Spinal cord (tissue), 10 donors: ENCODE data around the gene YEATS4. TPM values are rescaled to one million over a fixed set of nuclear protein-coding genes. Genes with fewer than 3 reads are reported as not detected.

Experiments used
- DNase-seq, 6 donors: peaks; one replicate each; pipeline versions ENCODE4 v3.0.0 to v3.0.0-alpha.2; 2013 to 2015; ENCODE audit warnings: low spot score in 6 of 6, low read depth in 4 of 6
- H3K27ac ChIP-seq: one replicate; pipeline ENCODE4 v1.5.1; 2013; ENCODE audit warnings: low read depth, low read length, control low read depth
- H3K27me3 ChIP-seq: one replicate; pipeline ENCODE4 v1.6.1; 2013; ENCODE audit warnings: low read length; ENCODE audit not compliant: control insufficient read depth, insufficient read depth
- H3K36me3 ChIP-seq: one replicate; pipeline ENCODE4 v1.6.1; 2013; ENCODE audit warnings: low read length; ENCODE audit not compliant: control insufficient read depth, insufficient read depth
- H3K4me1 ChIP-seq: one replicate; pipeline ENCODE4 v1.6.1; 2013; ENCODE audit warnings: low read length; ENCODE audit not compliant: control insufficient read depth, insufficient read depth
- H3K4me3 ChIP-seq: one replicate; pipeline ENCODE4 v1.5.1; 2013; ENCODE audit warnings: low read depth, low read length, control low read depth
- H3K9me3 ChIP-seq: one replicate; pipeline ENCODE4 v1.6.1; 2013; ENCODE audit warnings: low read length; ENCODE audit not compliant: control insufficient read depth, insufficient read depth
- WGBS: methylation state at CpG from one replicate; pipeline ENCODE4 v1.1.5; 2013; ENCODE audit warnings: missing lambda C conversion rate; ENCODE audit not compliant: insufficient coverage; 5-methylcytosine and 5-hydroxymethylcytosine counted together
- polyA plus RNA-seq, 2 donors: library from polyadenylated mRNA; unstranded; fragments of 120-200 nt; gene quantifications; one replicate each; pipeline ENCODE4 v1.2.1, GENCODE V29; 2013; ENCODE audit not compliant: insufficient read length in 2 of 2
- total RNA-seq, 2 donors: library from RNA; depleted of rRNA in 1 of 2; stranded (reverse); fragments of 120-200 nt in 1 of 2; fragments of >200 nt in 1 of 2; gene quantifications; one replicate each; pipeline versions ENCODE4 v1.2.3 to v1.2.4, GENCODE V29; 2013 to 2014
- donor health status: healthy.

The YEATS4 gene
- total and polyA plus RNA-seq, 4 donors: 21.7 to 29.8 (median 27.4) TPM

DNA sequence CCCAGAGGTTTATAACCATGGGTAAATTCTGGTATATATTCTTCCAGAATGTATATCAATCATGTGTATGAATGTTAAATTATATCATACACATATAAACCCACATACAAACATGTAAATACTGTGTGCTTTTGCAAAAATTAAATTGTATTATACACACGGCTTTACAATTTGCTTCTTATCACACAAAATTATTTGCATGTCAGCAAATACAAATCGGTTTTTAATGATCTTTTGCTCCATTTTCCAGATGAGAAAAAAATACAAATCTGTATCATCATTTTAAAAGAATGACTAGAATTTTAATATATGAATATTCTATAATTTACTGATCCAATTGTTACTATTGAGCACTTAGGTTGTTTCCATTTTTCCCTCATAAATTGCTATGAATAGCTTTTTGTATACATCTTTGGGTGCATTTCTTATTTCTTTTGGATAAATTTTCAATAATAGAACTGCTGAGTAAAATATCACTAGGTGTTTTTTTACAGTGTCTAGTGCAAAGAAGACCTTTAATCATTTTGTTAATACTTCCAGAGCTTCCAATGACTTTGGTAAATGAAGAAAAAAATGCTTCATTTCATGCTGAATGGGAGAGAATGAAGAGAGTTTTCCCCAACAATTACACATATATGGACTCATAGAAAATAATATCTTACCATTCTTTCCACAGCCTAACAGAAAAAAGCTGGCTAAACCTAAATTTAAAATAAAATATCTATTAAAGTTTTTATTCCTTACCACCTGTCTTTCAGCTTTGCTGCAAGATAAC is 7.9 kb upstream of the YEATS4 start:
- no peak overlapping the region for H3K4me3 ChIP-seq

GRCh38 chr12:69352904-69353303 is 6.6 kb upstream of the YEATS4 start:
- no CpG with 5 or more reads among the region's 5 CpGs for WGBS
- Histone ChIP-seq H3K36me3 (no peaks in the 10 kb centered on the region), H3K27ac (no peak overlapping the region), H3K4me1 (no peaks in the 10 kb centered on the region), H3K4me3 (no peak overlapping the region), H3K9me3 (no peaks in the 10 kb centered on the region), H3K27me3 (no peaks in the 10 kb centered on the region)
- DNase-seq: no peak

More for the DNA sequence above, 7.9 kb upstream of the YEATS4 start:
- DNase-seq: no peak
- H3K27ac ChIP-seq: no peak overlapping the region
- H3K27me3 ChIP-seq: no peaks in the 10 kb centered on the region
- no peaks in the 10 kb centered on the region for H3K36me3 ChIP-seq
- H3K9me3 ChIP-seq: no peaks in the 10 kb centered on the region
- no CpG with 5 or more reads among the region's 2 CpGs for WGBS
- no peaks in the 10 kb centered on the region for H3K4me1 ChIP-seq

GRCh38 chr12:69354172-69354555 is 5.4 kb upstream of the YEATS4 start:
- no peaks in the 10 kb centered on the region for H3K27me3 ChIP-seq
- H3K9me3 ChIP-seq: no peaks in the 10 kb centered on the region
- no peaks in the 10 kb centered on the region for H3K36me3 ChIP-seq
- H3K4me3 ChIP-seq: no peak overlapping the region
- no peak for DNase-seq
- no peaks in the 10 kb centered on the region for H3K4me1 ChIP-seq
- H3K27ac ChIP-seq: no peak overlapping the region
- no CpG with 5 or more reads among the region's 1 CpG for WGBS

DNA sequence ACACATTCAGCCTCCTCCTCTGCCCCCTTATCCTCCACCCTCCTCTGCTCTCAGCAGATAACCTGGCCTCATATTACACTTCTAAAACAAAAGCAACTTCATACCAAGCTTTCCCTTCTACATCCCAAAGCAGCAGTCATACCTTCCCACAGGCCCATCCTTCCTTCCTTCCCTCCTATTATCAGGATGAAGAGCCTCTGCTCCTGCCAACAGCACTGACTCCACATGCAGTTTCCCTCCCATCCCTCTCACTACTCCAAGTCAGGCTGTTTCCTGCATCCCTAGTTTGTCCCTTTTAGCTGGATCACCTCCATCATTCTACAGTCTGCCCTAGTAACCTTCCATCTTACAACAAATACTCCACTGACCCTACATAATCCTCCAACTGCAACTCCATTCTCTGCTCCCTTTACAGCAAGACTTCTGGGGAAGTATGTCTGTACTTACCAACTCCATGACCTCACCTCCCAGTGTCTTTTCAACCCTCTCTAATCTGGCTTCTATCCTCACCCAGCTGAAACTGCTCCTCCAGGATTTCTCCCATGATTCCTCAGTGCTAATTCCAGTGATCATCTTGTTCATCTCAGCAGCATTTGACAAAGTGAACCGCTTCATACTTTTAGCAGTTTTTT is 4.9 kb upstream of the YEATS4 start:
- no peaks in the 10 kb centered on the region for H3K27me3 ChIP-seq
- H3K27ac ChIP-seq: no peak overlapping the region
- peak in 1 of 6 donors; percentile 13 for DNase-seq
- no peaks in the 10 kb centered on the region for H3K4me1 ChIP-seq
- H3K36me3 ChIP-seq: no peaks in the 10 kb centered on the region
- no peak overlapping the region for H3K4me3 ChIP-seq
- H3K9me3 ChIP-seq: no peaks in the 10 kb centered on the region
- 100% methylated on average over 1 of the region's 1 CpG for WGBS

DNA sequence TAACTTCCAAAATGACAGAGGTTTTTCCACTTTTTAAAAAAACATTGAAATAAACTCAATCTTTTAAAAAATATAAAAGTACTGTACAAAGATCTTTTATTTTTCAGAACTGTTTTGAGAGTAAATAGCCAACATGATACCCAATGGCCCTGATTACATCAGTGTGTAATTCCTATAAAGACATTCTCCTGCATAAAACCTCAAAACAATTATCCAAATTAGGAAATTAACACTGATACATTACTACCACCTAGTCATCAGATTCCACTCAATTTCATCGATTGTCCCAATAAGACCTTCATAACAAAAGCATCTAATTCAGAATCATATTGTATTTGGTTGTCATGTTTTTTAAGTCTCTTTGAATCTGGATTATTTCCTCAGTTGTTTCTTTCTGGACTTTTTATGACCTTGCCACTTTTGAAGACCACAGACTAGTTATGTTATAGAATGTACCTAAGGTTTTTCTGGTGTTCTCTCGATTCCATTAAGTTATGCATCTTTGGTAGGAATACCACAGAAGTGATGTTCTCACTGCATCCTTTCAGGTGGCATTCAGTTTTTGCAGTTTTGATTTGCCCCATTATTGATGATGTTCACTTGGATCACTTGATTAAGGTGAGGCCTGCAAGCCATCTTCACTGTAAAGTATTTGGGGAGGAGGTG is 4.0 kb upstream of the YEATS4 start:
- Histone ChIP-seq H3K36me3 (no peaks in the 10 kb centered on the region), H3K27me3 (no peaks in the 10 kb centered on the region), H3K4me3 (no peak overlapping the region), H3K4me1 (peaks cover under 1% of the 10 kb centered on the region), H3K9me3 (no peaks in the 10 kb centered on the region), H3K27ac (no peak overlapping the region)
- 100% methylated on average over 1 of the region's 2 CpGs for WGBS
- DNase-seq: no peak

GRCh38 chr12:69360348-69360672 is 767 bp downstream of the YEATS4 start:
- 0% methylated on average over 8 of the region's 10 CpGs for WGBS
- peaks cover 5% of the 10 kb centered on the region for H3K36me3 ChIP-seq
- peak in 1 of 6 donors; percentile 22 for DNase-seq
- peak overlapping the region; percentile 95 for H3K4me3 ChIP-seq
- peak overlapping the region; percentile 96 for H3K27ac ChIP-seq
- no peaks in the 10 kb centered on the region for H3K27me3 ChIP-seq
- no peaks in the 10 kb centered on the region for H3K9me3 ChIP-seq
- peaks cover 5% of the 10 kb centered on the region for H3K4me1 ChIP-seq

GRCh38 chr12:69366796-69367195 is 7.3 kb downstream of the YEATS4 start:
- 100% methylated on average over 1 of the region's 5 CpGs for WGBS

DNA sequence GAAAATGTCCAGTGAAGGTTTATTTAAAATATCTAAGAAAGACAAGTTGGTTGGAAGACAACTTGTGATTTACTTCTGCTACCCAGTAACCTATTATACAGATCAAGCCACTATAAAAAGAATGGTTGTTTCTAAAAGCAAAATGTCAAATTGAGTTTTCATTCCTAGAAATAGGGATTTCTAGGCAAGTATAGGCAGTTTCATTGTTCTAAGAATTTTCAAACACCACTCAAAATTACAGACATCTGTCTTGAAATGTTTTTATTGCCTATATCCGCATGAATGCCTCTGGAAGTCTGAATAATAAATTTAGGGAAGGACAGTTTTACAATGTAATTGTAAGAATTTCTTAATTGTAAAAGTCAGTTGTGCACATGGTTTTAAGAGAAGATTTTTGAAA is 8.6 kb downstream of the YEATS4 start:
- no CpG with 5 or more reads among the region's 1 CpG for WGBS
- H3K36me3 ChIP-seq: peaks cover 14% of the 10 kb centered on the region
- H3K4me1 ChIP-seq: no peaks in the 10 kb centered on the region
- DNase-seq: no peak
- no peaks in the 10 kb centered on the region for H3K27me3 ChIP-seq
- H3K9me3 ChIP-seq: no peaks in the 10 kb centered on the region
- no peak overlapping the region for H3K4me3 ChIP-seq
- no peak overlapping the region for H3K27ac ChIP-seq

More at GRCh38 chr12:69366796-69367195, 7.3 kb downstream of the YEATS4 start:
- no peaks in the 10 kb centered on the region for H3K9me3 ChIP-seq
- no peak for DNase-seq
- H3K27me3 ChIP-seq: no peaks in the 10 kb centered on the region
- no peak overlapping the region for H3K27ac ChIP-seq
- no peaks in the 10 kb centered on the region for H3K4me1 ChIP-seq
- peaks cover 12% of the 10 kb centered on the region for H3K36me3 ChIP-seq
- no peak overlapping the region for H3K4me3 ChIP-seq

GRCh38 chr12:69383074-69383473 is 23.5 kb downstream of the YEATS4 start:
- Histone ChIP-seq H3K27ac (no peak overlapping the region), H3K27me3 (no peaks in the 10 kb centered on the region), H3K4me3 (no peak overlapping the region), H3K4me1 (no peaks in the 10 kb centered on the region), H3K9me3 (no peaks in the 10 kb centered on the region), H3K36me3 (no peaks in the 10 kb centered on the region)
- DNase-seq: no peak
- WGBS: 86% methylated on average over 1 of the region's 1 CpG
